Activated CD4-positive, alpha-beta T cell treated with anti-CD3 and anti-CD28 coated beads, Interleukin-2, Interleukin-4, amounts not matched to agents 100 ng/mL and 50 ng/mL, durations not matched to agents 16 hours and 8 hours (primary cell): ENCODE measurements around the gene PACRG.

ENCODE experiments used
- DNase-seq: peaks from one replicate; pipeline ENCODE4 v3.0.0-alpha.2; 2020; ENCODE audit warnings: low spot score

The PACRG gene

DNA sequence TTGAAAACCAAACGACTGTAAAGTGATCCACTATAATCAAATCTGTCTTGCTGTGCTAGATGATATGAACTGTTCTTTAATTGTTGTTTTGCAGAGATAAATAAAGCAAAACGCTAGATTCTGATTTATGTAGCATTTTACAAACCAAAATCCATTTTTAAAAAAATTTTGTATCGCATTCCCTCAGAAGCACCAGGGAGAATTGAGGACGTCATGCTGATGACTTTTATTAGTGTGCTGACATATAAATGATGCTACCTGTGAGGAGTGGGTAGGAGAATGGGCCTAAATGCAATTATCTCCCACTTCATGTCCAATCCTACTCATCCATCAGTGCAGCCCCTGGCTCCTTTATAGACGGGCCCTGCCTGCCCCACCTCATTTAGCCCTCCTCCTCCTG, 282.4 kb downstream of the PACRG start:
- no peak for DNase-seq

DNA sequence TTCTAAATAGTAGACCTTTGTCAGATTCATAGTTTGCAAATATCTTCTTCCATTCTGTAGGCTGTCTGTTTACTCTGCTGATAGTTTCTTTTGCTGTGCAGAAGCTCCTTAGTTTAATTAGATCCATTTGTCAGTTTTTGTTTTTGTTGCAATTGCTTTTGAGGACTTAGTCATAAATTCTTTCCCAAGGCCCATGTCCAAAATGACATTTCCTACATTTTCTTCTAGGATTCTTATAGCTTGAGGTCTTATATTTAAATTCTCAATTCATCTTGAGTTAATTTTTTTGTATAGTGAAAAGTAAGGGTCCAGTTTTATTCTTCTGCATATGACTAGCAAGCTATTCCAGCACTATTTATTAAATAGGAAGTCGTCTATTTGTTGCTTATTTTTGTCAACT, 287.0 kb downstream of the PACRG start:
- DNase-seq = no peak

DNA sequence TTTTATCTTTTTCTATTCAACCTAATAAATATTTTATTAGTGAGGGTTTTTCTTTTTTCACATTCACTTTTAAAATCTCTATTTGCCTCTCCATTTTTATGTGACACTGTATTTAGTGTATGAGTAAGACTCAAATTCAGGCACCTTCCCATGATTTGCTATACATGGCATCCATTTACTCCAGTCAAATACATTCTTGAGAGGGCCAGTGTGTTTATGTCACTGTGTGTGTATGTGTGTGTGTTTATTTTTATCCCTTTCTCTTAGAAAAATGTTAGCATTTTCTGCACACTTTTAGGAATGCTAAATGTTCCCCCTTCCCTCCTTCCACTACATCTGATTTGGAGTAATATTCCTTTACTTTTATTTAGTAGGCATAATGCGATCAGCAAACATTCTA, 290.0 kb downstream of the PACRG start:
- DNase-seq = no peak

DNA sequence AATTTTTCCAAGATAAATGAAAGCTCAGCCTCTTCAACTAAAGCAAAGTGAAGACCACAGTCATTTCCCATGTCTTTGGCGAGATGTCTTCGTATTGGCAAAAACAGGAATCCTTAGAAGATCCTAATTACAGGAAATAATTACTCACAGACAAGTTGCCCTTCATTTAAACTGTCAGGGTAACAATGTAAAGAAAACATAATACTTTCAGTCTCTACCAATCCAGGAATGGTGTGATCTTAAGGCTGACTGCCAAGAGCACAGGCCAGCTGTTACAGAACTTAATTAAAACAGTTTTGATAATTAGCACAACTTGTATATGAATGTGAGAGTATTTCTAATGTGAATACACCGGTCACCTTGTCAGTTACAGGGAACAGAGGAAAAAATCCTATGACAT, 292.2 kb downstream of the PACRG start:
- no peak for DNase-seq

GRCh38 chr6:163021054-163021453, 293.3 kb downstream of the PACRG start:
- no peak for DNase-seq

DNA sequence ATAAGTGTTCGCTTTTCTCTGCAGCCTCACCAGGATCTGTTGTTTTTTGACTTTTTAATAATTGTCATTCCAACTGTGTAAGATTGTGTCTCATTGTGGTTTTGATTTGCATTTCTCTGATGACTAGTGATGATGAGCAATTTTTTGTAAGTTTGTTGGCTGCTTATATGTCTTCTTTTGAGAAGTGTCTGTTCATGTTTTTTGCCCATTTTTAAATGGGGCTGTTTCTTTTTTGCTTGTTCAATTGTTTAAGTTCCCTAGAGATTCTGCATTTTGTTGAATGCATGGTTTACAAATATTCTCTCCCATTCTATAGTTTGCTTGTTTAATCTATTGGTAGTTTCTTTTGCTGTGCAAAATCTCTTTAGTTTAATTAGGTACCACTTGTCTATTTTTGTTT, 295.9 kb downstream of the PACRG start:
- no peak for DNase-seq

- DNase-seq = no peak
Observed at GRCh38 chr6:163026893-163027292, 299.1 kb downstream of the PACRG start.

DNA sequence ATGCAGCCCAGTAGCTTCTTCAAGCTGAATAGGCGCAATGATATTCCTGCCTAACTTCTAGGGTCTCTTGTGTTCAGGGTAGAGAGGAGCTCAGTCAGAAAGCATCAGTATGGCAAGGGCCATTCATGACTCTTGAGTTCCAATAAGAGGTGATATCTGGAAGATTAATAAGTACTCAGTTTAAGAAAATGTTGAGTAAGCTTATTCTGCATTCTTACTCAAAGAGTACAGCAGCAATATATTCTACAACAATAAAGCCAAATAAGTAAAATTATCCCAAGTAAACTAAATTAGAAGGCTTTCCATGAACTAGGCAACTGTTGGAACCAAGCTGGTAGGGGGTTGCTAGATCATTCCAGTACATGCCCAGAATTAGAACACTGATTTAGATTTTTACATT, 303.2 kb downstream of the PACRG start:
- DNase-seq = no peak

DNA sequence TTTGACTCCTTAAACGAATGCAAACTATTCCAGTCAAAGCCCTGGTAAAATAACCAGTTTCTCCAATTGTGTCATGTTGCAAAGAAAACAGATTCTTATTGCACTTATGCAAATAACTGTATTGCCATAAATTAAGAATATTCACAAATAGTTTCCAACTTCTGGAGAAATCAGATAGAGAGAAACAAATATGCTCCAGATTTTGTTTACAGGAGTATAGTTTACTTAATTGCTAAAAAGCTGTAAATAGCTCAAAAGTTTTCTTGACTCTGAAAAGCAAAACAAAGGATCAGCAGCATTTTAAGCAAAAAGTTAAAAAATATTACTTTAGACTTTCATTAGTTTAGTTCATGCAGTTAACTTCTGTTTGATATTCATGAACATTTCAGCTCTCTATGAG, 304.2 kb downstream of the PACRG start:
- no peak for DNase-seq

- DNase-seq = no peak
Observed at GRCh38 chr6:163036160-163036645, 308.4 kb downstream of the PACRG start.

DNA sequence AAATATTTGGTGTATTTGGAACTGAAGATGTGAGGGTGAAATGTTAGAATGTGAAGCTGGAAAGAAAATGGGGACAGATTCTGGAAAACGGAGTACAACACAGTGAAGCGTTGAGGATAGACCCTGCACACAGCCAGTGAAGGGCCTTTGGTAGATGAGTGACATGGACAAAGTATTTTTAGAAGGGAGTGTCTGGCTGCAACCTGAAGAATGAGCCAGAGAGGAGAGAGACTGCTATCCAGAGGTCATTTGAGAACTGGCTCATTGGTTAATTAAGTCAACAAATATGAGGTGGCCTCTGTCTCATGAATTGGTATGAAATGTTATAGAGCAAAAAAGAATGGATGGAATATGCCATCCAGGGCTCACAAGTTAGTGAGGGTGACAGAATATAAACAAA, 310.5 kb downstream of the PACRG start:
- no peak for DNase-seq

DNA sequence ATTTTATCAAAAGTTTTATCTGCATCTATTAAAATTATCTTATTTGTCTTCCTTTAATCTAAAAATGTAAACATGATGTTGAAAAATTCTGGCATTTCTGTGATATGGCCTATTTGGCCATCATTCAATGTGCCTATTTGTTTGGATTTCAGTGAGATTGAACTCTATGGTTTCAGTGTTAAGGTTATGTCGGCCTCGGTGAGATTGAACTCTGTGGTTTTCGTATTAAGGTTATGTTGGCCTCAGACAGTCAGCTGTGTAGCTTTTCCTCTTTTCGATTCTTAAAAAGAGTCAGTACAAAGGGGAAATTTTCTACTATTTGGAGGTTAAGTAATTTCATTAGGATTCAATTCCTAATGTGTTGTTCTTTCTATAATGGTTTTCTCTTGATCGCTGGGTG, 320.6 kb downstream of the PACRG start:
- no peak for DNase-seq

DNA sequence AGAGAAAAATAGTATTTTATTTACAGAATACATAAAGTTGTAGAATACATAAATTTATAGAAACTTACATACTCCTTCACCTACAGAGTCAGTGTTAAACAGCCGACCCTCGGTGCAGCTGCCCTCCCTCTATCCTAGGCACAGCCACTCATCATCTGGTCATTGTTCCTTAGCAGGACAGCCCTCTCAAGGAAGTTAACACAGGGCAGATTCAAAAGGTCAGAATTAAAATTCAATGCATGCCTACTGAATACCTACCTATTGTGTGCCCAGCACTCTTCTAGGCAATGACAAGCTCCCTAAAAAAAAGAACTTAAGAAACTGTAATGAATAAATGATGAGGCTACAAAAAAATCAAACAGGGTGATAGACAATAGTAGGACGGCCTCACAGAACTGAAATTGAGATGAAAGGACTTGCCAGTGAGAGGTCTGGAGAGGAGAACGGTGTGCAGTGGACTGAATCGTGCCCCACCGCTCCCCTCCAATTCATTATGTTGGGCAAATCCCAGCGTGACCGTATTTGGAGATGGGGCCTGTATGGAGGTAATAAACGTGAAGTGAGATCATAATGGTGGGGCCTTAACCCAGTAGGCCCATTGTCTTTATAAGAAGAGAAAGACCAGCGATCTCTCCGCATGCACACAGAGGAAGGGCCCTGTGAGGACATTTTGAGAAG, 326.0 kb downstream of the PACRG start:
- DNase-seq = no peak

DNA sequence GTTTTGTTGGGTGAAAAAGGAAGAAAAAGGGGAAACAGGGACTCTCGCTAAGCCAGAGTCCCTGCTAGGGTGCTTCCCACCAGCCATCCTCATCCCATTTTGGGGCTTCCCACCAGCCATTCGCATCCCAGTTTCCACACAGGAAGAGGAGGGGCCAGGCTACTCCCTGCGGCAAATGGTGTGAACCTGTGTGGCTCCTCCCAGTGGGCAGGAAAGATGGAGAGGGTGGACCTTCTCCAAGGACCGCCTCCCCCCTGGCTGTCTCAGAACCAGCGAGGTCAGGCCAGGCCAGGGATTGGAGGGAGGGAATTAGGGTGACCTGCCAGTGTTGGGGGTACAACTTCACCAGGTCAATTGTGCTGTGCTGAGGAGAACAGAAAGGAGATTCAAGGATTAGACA, 326.9 kb downstream of the PACRG start:
- DNase-seq = no peak

DNA sequence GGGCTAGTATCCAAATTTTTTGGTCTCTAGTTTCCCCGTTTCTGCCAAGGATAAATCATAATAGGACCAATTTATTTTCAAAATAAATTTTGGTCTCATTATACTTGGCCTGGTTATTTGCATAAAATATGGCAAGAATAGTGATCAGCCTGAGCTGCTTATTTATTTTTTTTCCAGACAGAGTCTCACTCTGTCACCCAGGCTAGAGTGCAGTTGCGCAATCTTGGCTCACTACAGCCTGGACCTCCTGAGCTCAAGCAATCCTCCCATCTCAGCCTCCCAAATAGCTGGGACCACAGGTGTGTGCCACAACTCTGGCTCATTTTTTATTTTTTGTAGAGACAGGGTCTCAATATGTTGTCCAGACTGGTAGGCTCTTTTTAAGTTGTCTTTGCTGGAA, 329.5 kb downstream of the PACRG start:
- no peak for DNase-seq

- no peak for DNase-seq
Observed at GRCh38 chr6:163062790-163063189, 335.0 kb downstream of the PACRG start.

- no peak for DNase-seq
Observed at GRCh38 chr6:163063561-163063960, 335.8 kb downstream of the PACRG start.

GRCh38 chr6:163064397-163064796, 336.6 kb downstream of the PACRG start:
- DNase-seq = no peak

DNA sequence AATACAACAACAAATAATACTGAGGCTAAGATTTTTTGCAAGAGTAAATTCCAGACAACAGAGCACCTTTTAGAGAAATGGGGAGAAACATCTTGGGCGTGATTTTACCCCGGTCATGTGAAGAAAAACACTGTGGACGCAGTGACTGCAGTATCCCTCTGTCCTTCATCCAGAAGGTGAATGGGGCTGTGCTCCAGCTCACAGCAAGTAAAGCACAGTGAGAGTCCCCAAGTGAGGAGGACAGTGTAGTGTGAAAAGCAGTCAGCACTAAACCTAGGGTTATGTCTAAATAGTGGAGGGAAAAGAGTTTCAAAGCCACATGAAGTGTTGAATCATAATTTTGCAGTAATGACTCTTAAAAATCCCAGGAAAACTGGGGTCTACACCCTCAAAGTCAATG, 338.4 kb downstream of the PACRG start:
- no peak for DNase-seq

GRCh38 chr6:163077134-163077533, 349.4 kb downstream of the PACRG start:
- no peak for DNase-seq

- DNase-seq = no peak
Observed at GRCh38 chr6:163078712-163079111, 350.9 kb downstream of the PACRG start.

GRCh38 chr6:163080228-163080627, 352.5 kb downstream of the PACRG start:
- DNase-seq = no peak

DNA sequence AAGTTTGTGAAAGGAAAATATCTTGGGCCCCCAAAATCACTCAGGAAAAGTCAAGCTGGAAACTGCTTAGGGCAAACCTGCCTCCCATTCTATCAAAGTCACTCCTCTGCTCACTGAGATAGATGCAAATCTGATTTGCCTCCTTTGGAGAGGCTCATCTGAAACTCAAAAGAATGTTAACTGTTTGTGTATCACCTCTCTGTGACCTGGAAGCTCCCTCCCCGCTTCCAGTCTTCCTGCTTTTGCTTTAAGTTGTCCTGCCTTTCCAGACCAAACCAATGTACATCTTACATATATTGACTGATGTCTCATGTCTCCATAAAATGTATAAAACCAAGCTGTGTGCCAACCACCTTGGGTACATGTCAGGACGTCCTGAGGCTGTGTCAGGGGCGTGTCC, 355.4 kb downstream of the PACRG start:
- DNase-seq = no peak

DNA sequence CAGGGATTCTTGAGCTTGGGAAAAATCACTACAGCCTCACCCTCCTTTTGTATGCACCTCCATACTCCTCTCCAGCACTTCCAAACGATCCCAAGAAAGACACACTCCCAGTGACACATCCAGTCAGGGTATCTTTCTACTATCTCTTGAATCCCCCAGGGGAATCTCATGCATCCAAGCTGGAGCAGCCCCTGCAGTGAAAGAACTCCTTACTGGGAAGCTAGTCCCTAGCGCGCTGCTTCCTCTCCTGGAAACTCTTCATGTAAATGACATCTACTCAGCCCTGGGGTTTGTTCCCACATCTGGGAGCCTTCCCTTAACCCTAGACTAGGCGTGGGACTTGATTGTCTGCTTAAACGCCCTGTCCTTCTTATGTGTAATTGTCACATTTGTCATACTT, 357.7 kb downstream of the PACRG start:
- DNase-seq = no peak
